Neural cell (in vitro differentiated cells): Measurements from ENCODE around the gene CKAP5. TPM values are rescaled to one million over a fixed set of nuclear protein-coding genes. Genes with fewer than 3 reads are reported as not detected.

Experiments used
- H2AFZ ChIP-seq: fragments of 200-600, 300-800 bp; sonication (generic), shearing (Covaris generic); 2 replicates; pipeline ENCODE4 v1.6.0; 2014; ENCODE audit warnings: low read depth, mild to moderate bottlenecking, antibody characterized with exemption, low read length, moderate library complexity
- H3F3A ChIP-seq: fragments of 200-600 bp; shearing (Covaris generic); 2 replicates; pipeline ENCODE4 v1.6.1; 2016; ENCODE audit warnings: mild to moderate bottlenecking, moderate library complexity, mixed read lengths, antibody characterized with exemption, low read length; ENCODE audit not compliant: insufficient read depth, poor library complexity, severe bottlenecking
- H3K27ac ChIP-seq: fragments of 200-600, 300-800 bp; sonication (generic), shearing (Covaris generic); 2 replicates; pipeline ENCODE4 v1.5.1; 2014; ENCODE audit warnings: mild to moderate bottlenecking, low read length, moderate library complexity
- H3K27me3 ChIP-seq: fragments of 300-800, 200-600 bp; sonication (generic), shearing (Covaris generic); 2 replicates; pipeline ENCODE4 v1.6.0; 2014; ENCODE audit warnings: mild to moderate bottlenecking, low read depth, low read length, moderate library complexity; ENCODE audit not compliant: insufficient read depth
- H3K36me3 ChIP-seq: fragments of 300-800, 200-600 bp; sonication (generic), shearing (Covaris generic); 2 replicates; pipeline ENCODE4 v1.5.1; 2014; ENCODE audit warnings: mild to moderate bottlenecking, antibody characterized with exemption, low read length, moderate library complexity; ENCODE audit not compliant: insufficient read depth
- H3K4me2 ChIP-seq: fragments of 300-800, 200-600 bp; sonication (generic), shearing (Covaris generic); 2 replicates; pipeline ENCODE4 v1.6.0; 2014; ENCODE audit warnings: mild to moderate bottlenecking, low read length
- H3K4me3 ChIP-seq: fragments of 300-800, 200-600 bp; sonication (generic), shearing (Covaris generic); 2 replicates; pipeline ENCODE4 v1.5.1; 2014; ENCODE audit warnings: mild to moderate bottlenecking, low read length, moderate library complexity
- H3K79me2 ChIP-seq: fragments of 200-600 bp; shearing (Covaris generic); replicated peaks from 2 replicates; pipeline ENCODE4 v1.6.0; 2014; ENCODE audit warnings: mild to moderate bottlenecking, low read length, moderate library complexity; ENCODE audit not compliant: insufficient read depth
- H3K9ac ChIP-seq: fragments of 300-800, 200-600 bp; sonication (generic), shearing (Covaris generic); 2 replicates; pipeline ENCODE4 v1.6.1; 2016; ENCODE audit warnings: mild to moderate bottlenecking, low read length, mixed read lengths
- H3K9me2 ChIP-seq: fragments of 200-600 bp; shearing (Covaris generic); 2 replicates; pipeline ENCODE4 v1.6.1; 2016; ENCODE audit warnings: mild to moderate bottlenecking, low read length, mixed read lengths; ENCODE audit not compliant: insufficient read depth
- H3K9me3 ChIP-seq: fragments of 200-600, 300-800 bp; sonication (generic), shearing (Covaris generic); 2 replicates; pipeline ENCODE4 v1.6.1; 2016; ENCODE audit warnings: mild to moderate bottlenecking, mixed run types, low read length, moderate library complexity, mixed read lengths
- H4K20me1 ChIP-seq: fragments of 200-600 bp; shearing (Covaris generic); 2 replicates; pipeline ENCODE4 v1.6.1; 2016; ENCODE audit warnings: mild to moderate bottlenecking, mixed run types; ENCODE audit not compliant: insufficient read depth
- EP300 ChIP-seq: fragments of 450-650 bp; conservative IDR thresholded peaks from 2 replicates; pipeline ENCODE4 v1.6.1; 2014; ENCODE audit warnings: antibody characterized with exemption, mild to moderate bottlenecking, moderate library complexity; ENCODE audit not compliant: poor library complexity, severe bottlenecking
- EZH2 ChIP-seq: fragments of 200-600, 300-800 bp; shearing (Covaris generic), sonication (generic); IDR thresholded peaks from 2 replicates; pipeline ENCODE4 v1.6.1; 2014; ENCODE audit warnings: antibody characterized with exemption, low read length, borderline replicate concordance, mild to moderate bottlenecking; ENCODE audit not compliant: insufficient read depth, poor library complexity, severe bottlenecking
- MXI1 ChIP-seq: fragments of 450-650 bp; conservative IDR thresholded peaks from 2 replicates; pipeline ENCODE4 v1.6.1; 2014; ENCODE audit warnings: antibody characterized with exemption, mild to moderate bottlenecking; ENCODE audit not compliant: poor library complexity, severe bottlenecking
- POLR2AphosphoS5 ChIP-seq: IDR thresholded peaks from 2 replicates; pipeline ENCODE4 v1.6.1; 2012
- RAD21 ChIP-seq: fragments of 450-650 bp; conservative IDR thresholded peaks from 2 replicates; pipeline ENCODE4 v1.6.1; 2014; ENCODE audit warnings: antibody characterized with exemption, mild to moderate bottlenecking, moderate library complexity
- SMC3 ChIP-seq: fragments of 450-650 bp; conservative IDR thresholded peaks from 2 replicates; pipeline ENCODE4 v1.6.1; 2014; ENCODE audit warnings: antibody characterized with exemption, mild to moderate bottlenecking, moderate library complexity; ENCODE audit not compliant: poor library complexity
- TAF1 ChIP-seq: IDR thresholded peaks from 2 replicates; pipeline ENCODE4 v1.6.1; 2012; ENCODE audit warnings: low read depth
- polyA plus RNA-seq: library from polyadenylated mRNA; depleted of rRNA; stranded (reverse); fragments of >200 nt; gene quantifications from 2 replicates; pipeline ENCODE4 v1.2.3, GENCODE V29; 2014
- TF ChIP-seq, protein P1 (sequence below): fragments of 450-650 bp; IDR thresholded peaks from 2 replicates; pipeline ENCODE4 v1.5.1; 2014; ENCODE audit warnings: antibody characterized with exemption, mild to moderate bottlenecking, moderate library complexity; ENCODE audit not compliant: poor library complexity, severe bottlenecking
- TF ChIP-seq, protein P2 (sequence below): IDR thresholded peaks from 2 replicates; pipeline ENCODE4 v1.6.1; 2012; ENCODE audit warnings: borderline replicate concordance

Gene CKAP5
- polyA plus RNA-seq, 1 donor from 2014 or later: 90.3 TPM

DNA sequence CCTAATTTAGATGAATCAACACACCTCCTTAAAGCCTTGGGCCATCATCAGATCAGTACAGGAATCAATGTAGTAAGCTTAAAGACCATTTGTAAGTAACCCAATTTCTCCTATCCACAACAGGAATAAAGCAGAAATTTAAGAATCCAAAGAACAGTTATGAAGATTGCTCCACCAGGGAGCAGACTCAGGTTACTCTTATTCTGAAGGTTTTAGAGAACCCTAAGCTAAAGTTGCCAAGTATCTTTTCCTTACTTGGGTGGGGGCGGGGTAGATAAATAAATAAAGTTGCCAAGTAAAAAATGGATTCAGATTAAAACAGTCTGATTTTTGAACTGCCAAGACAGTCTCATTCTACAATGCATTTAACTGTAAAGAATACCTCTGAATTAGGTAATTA is 18.1 kb downstream of the CKAP5 start:
- Histone ChIP-seq H2AFZ (no peak overlapping the region), H3K9me3 (no peaks in the 10 kb centered on the region), H3F3A (no peaks in the 10 kb centered on the region), H3K9me2 (no peaks in the 10 kb centered on the region), H3K4me2 (no peak overlapping the region), H4K20me1 (no peaks in the 10 kb centered on the region), H3K4me3 (no peak overlapping the region), H3K27me3 (no peaks in the 10 kb centered on the region), H3K9ac (no peak overlapping the region), H3K79me2 (peaks cover 89% of the 10 kb centered on the region), H3K36me3 (no peaks in the 10 kb centered on the region), H3K27ac (no peak overlapping the region)
- TF ChIP-seq EP300 (no peak), TAF1 (no peak), RAD21 (no peak)

DNA sequence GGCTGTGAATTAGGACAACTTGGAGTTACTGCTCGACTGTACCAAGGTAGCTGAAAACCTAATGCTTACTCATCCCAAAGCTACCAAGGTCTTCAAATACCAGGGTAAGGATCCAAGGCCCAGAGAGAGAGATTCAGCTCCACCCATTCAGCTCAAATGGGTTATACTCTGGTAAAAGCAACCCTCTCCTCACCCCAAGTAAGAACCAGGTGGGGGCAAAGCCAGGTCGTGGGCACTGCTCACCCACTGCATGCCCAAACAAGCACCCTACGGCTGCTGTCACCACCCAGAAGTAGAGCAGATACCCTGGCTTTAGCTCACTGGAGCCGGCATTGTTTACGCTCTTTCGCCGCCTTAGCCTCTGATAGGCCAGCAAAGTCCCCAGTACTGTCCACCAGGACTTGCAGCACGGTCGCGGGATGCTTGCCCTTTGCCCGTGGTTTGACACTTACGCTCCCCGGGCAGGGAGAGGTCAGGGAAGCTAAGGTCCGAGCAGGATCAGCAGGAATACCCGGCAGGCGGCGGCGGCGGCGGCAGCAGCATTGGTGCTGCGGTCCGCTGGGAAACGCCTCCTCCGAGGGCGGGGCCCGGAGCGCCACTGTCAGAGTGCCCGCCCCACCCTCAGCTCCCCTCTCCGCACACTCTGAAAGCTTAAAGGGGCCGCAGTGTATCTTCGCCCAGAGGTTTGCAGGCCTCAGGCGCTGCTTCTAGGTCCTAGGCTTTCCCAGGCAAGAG is 19.6 kb downstream of the CKAP5 start:
- Histone ChIP-seq H3F3A (no peaks in the 10 kb centered on the region), H3K9me3 (no peaks in the 10 kb centered on the region), H3K4me2 (peak overlapping the region; percentile 54), H3K36me3 (no peaks in the 10 kb centered on the region), H2AFZ (peak overlapping the region; percentile 69), H3K79me2 (peaks cover 91% of the 10 kb centered on the region), H3K9me2 (no peaks in the 10 kb centered on the region), H3K9ac (peak overlapping the region; percentile 67), H3K27ac (peak overlapping the region; percentile 38), H3K4me3 (peak overlapping the region; percentile 74), H3K27me3 (no peaks in the 10 kb centered on the region), H4K20me1 (no peaks in the 10 kb centered on the region)
- peak; percentile 45 for TF ChIP-seq POLR2AphosphoS5
- peak; percentile 66 for TF ChIP-seq MXI1
- TF ChIP-seq SMC3: no peak
- TF ChIP-seq TAF1: no peak
- TF ChIP-seq EP300: no peak
- TF ChIP-seq EZH2: no peak
- TF ChIP-seq, protein P1, sequence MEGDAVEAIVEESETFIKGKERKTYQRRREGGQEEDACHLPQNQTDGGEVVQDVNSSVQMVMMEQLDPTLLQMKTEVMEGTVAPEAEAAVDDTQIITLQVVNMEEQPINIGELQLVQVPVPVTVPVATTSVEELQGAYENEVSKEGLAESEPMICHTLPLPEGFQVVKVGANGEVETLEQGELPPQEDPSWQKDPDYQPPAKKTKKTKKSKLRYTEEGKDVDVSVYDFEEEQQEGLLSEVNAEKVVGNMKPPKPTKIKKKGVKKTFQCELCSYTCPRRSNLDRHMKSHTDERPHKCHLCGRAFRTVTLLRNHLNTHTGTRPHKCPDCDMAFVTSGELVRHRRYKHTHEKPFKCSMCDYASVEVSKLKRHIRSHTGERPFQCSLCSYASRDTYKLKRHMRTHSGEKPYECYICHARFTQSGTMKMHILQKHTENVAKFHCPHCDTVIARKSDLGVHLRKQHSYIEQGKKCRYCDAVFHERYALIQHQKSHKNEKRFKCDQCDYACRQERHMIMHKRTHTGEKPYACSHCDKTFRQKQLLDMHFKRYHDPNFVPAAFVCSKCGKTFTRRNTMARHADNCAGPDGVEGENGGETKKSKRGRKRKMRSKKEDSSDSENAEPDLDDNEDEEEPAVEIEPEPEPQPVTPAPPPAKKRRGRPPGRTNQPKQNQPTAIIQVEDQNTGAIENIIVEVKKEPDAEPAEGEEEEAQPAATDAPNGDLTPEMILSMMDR: no peak
- peak; percentile 22 for TF ChIP-seq RAD21
- TF ChIP-seq, protein P2, sequence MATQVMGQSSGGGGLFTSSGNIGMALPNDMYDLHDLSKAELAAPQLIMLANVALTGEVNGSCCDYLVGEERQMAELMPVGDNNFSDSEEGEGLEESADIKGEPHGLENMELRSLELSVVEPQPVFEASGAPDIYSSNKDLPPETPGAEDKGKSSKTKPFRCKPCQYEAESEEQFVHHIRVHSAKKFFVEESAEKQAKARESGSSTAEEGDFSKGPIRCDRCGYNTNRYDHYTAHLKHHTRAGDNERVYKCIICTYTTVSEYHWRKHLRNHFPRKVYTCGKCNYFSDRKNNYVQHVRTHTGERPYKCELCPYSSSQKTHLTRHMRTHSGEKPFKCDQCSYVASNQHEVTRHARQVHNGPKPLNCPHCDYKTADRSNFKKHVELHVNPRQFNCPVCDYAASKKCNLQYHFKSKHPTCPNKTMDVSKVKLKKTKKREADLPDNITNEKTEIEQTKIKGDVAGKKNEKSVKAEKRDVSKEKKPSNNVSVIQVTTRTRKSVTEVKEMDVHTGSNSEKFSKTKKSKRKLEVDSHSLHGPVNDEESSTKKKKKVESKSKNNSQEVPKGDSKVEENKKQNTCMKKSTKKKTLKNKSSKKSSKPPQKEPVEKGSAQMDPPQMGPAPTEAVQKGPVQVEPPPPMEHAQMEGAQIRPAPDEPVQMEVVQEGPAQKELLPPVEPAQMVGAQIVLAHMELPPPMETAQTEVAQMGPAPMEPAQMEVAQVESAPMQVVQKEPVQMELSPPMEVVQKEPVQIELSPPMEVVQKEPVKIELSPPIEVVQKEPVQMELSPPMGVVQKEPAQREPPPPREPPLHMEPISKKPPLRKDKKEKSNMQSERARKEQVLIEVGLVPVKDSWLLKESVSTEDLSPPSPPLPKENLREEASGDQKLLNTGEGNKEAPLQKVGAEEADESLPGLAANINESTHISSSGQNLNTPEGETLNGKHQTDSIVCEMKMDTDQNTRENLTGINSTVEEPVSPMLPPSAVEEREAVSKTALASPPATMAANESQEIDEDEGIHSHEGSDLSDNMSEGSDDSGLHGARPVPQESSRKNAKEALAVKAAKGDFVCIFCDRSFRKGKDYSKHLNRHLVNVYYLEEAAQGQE: no peak
